K562 treated with DMSO at 1 percent for 12 hours (cell line): ENCODE results near the gene CCDC142. TPM values are rescaled to one million over a fixed set of nuclear protein-coding genes. Genes with fewer than 3 reads are reported as not detected.

Experiments used
- total RNA-seq: library from RNA; unstranded; fragments of 300-600 nt; gene quantifications from 2 replicates; pipeline ENCODE4 v1.2.3, GENCODE V29; 2022; ENCODE audit not compliant: insufficient read depth

CCDC142 gene
- 4.3 and 9.0 TPM in 2 replicates for total RNA-seq

GRCh38 chr2:74482801-74483674 lies at the start of gene CCDC142, which contains the start of gene TTC31:
Gene CCDC142, minus strand, starts transcription at chr2:74482998. Its CDS starts 161 bp downstream, at chr2:74482837.
Gene TTC31, plus strand, starts transcription at chr2:74483081. Its CDS starts 15 bp downstream, at chr2:74483096.

GRCh38 chr2:74529357-74530238 lies 46.8 kb upstream of the CCDC142 start, which contains the start of the genes AUP1 and HTRA2:
Gene AUP1, minus strand, starts transcription at chr2:74529706. Its CDS starts 77 bp downstream, at chr2:74529629.
Gene HTRA2, plus strand, starts transcription at chr2:74529933. Its CDS starts 74 bp downstream, at chr2:74530007.

GRCh38 chr2:74525717-74526648 lies 43.2 kb upstream of the CCDC142 start, which contains the start of gene DQX1:
Gene DQX1, minus strand, starts transcription at chr2:74526231. Its CDS starts 502 bp downstream, at chr2:74525729.

GRCh38 chr2:74514368-74515270 lies 31.8 kb upstream of the CCDC142 start, which contains the start of gene TLX2:
Gene TLX2, plus strand, starts transcription at chr2:74514450. Its CDS starts 357 bp downstream, at chr2:74514807.

GRCh38 chr2:74507145-74507925 lies 24.5 kb upstream of the CCDC142 start, which contains the start of gene PCGF1:
Gene PCGF1, minus strand, starts transcription at chr2:74507695. Its CDS starts 27 bp downstream, at chr2:74507668.

GRCh38 chr2:74499267-74499939 lies 16.6 kb upstream of the CCDC142 start, which contains the start of gene LBX2:
Gene LBX2, minus strand, starts transcription at chr2:74499603. Its CDS starts 66 bp downstream, at chr2:74499537.

GRCh38 chr2:74472086-74472944 lies 10.5 kb downstream of the CCDC142 start, which contains the start of gene MRPL53:
Gene MRPL53, minus strand, starts transcription at chr2:74472680. Its CDS starts 20 bp downstream, at chr2:74472660.

GRCh38 chr2:74458132-74458937 lies 24.5 kb downstream of the CCDC142 start, which contains the start of gene WBP1:
Gene WBP1, plus strand, starts transcription at chr2:74458438. Its CDS starts 165 bp downstream, at chr2:74458603.

GRCh38 chr2:74454654-74455511 lies 27.9 kb downstream of the CCDC142 start, which contains the start of gene INO80B:
Gene INO80B, plus strand, starts transcription at chr2:74455087. Its CDS starts 30 bp downstream, at chr2:74455117.

GRCh38 chr2:74441690-74442482 lies 40.9 kb downstream of the CCDC142 start, which contains the start of gene RTKN:
Gene RTKN, minus strand, starts transcription at chr2:74441937. Its CDS starts 121 bp downstream, at chr2:74441816.

